HG02870 (cell line): ENCODE data around the gene NUP93.
"Not testable (repeated sequence)": the region's sequence is repeated elsewhere in the genome, so short reads cannot be mapped to it uniquely, and the experiment has no call there.

ENCODE experiments used
- ATAC-seq: cut with Tn5 transposase; IDR thresholded peaks from one replicate; pipeline ENCODE4 v1.9.1; 2021; ENCODE audit warnings: mild to moderate bottlenecking, moderate library complexity; ENCODE audit not compliant: unreplicated experiment

Gene NUP93

DNA sequence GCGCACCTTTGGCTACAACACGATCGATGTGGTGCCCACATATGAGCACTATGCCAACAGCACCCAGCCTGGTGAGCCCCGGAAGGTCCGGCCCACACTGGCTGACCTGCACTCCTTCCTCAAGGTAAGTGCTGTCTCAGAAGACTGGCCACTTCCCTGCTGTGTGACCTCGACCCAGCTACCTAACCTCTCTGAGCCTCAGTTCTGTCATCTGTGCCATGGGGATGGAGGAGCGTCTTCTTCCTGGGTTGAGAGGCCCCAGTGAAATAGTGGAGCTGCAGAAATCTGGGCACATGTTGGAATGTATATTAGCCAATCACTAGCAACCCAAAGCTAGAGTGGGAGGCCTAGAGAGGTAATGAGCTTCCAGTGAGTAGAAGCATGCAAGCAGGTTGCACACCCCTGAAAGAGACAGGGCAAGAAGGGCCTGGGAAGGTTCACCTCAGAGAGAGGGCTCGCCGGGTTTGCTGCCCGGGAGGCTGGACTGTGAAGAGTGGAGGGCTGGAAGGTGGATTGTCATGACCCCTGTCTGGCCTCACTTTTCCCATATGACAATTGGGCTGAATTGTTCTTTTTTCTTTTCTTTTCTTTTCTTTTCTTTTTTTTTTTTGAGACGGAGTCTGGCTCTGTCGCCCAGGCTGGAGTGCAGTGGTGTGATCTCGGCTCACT lies 135.6 kb downstream of the NUP93 start:
- ATAC-seq: no peak

DNA sequence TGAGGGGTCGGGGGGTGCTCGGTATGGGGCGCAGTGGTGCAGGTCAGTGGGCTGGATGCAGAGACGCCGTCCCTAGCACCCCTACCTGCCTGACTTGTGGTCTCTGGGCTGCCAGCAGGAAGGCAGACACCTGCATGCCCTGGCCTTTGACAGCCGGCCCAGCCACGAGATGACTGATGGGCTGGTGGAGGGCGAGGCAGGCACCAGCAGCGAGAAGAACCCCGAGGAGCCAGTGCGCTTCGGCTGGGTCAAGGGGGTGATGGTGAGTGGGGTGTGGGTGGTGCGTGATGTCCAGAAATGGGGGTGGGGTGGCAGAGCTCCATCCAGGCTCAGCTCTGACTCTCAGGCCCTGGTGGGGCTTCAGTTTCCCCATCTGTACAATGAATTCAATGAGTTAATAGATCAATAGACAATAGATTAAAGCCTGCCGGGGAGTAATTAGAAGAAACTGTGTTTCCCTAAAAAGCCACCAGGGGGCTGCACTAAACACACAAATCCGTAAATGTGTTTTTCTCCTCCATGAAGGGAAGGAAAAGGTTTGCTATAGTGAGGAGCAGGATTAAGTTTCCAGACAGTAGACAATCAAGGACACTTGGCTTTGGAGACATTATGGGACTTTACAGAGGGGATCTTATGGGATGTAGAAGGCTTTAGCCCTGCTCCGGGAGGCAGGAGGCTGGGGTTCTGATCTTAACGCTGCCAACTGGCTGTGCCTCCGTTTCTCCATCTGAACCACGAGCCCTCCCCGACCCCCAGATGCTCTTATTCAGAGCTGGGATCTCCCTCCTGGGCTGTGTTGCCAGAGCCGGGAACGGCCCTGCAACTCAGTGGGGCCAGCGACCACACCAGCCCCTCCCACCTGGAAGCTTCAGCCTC lies 137.3 kb downstream of the NUP93 start:
- ATAC-seq: no peak

DNA sequence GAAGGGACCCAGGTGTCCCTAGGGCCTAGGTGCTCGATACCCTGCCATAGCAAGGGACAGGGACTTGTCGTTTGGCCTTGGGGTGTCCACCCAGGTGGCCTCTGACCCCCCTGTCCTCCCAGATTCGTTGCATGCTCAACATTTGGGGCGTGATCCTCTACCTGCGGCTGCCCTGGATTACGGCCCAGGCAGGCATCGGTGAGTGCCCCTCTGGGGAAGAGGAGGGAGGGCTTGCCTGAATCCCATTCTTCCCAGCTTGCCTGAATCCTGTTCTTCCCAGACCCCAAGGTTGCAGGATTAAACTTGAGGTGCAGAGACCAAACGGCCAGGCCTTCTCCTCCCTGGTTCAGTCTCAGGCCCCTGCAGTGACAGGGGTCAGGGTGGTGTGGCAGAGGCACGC lies 138.2 kb downstream of the NUP93 start:
- no peak for ATAC-seq

DNA sequence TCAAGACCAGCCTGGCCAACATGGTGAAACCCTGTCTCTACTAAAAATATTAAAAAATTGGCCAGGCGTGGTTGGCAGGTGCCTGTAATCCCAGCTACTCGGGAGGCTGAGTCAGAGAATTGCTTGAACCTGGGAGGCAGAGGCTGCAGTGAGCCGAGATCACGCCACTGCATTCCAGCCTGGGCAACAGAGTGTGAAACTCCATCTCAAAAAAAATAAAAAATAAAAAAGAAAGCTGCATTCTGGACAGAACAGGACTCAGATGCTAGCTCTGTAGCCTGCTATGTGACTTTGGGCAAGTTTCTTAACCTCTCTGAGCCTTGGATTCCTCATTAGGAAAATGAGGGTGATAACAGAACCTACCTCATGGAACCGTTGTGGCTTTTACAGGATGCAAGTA lies 138.8 kb downstream of the NUP93 start:
- not testable (repeated sequence) for ATAC-seq

DNA sequence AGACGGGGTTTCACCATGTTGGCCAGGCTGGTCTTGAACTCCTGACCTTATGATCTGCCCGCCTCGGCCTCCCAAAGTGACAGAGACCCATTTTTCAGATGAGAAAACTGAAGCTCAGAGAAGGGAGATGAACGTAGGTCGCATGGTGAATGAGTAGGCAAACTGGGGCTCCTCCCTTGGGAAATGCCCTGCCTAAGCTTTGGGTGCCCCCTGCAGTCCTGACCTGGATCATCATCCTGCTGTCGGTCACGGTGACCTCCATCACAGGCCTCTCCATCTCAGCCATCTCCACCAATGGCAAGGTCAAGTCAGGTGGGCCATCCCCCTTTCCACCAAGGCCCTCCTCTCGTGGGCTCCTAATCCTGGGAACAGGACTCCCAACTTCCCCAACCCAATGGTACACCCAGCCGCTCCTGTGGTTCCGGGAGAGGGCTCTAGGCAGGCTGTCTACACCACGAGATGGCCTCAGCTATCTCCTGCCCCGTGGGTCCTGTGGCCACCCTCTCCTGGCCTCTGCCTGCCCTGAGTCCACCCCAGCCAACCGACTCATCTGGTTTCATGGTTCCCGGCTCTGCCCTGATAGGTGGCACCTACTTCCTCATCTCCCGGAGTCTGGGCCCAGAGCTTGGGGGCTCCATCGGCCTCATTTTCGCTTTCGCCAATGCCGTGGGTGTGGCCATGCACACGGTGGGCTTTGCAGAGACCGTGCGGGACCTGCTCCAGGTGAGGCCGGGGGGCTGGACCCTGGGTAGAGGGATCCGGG lies 139.8 kb downstream of the NUP93 start:
- ATAC-seq: no peak

DNA sequence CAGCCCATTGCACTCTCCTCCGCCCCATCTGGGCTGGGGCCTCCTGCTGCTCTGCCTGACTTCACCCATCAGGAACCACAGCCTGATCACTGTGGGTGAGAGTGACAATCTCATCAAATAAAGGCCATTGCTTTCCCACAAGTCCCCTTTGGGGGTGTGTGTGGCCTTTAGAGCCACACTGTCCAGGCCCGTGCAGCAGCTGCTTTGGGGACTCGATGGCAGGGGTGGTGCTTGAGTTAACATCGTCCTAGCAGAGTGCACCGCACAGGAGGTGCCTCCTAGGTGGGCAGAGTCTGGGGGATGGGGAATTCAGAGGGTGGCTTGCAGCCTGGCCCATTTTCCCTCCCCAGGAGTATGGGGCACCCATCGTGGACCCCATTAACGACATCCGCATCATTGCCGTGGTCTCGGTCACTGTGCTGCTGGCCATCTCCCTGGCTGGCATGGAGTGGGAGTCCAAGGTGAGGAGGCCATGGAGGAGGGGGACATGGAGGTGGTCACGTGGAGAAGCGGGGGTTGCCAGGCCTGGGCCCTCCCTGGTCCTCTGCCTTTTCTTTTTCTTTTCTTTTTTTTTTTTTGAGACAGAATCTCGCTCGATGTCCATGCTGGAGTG lies 140.5 kb downstream of the NUP93 start:
- ATAC-seq: no peak

DNA sequence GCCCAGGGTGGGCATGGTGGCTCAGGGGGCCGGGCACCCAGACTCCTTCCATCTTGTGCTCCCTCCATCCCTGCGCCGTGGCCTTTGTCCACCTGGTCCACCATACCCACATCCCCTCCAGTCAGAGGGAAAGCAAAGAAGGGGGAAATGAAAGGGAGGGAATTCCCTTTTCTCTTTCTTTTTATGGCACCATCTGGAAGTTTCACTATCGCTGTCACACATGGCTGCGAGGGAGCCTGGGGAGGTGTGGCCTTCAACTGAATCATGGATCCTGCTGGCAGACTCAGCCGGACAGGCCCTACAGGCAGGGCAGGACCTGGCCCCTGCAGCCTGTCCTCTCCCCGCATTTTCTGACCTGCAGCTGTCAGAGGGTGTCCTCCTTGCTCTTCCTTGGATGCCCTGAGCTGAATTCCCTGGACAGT lies 141.3 kb downstream of the NUP93 start:
- ATAC-seq: peak; percentile 52

DNA sequence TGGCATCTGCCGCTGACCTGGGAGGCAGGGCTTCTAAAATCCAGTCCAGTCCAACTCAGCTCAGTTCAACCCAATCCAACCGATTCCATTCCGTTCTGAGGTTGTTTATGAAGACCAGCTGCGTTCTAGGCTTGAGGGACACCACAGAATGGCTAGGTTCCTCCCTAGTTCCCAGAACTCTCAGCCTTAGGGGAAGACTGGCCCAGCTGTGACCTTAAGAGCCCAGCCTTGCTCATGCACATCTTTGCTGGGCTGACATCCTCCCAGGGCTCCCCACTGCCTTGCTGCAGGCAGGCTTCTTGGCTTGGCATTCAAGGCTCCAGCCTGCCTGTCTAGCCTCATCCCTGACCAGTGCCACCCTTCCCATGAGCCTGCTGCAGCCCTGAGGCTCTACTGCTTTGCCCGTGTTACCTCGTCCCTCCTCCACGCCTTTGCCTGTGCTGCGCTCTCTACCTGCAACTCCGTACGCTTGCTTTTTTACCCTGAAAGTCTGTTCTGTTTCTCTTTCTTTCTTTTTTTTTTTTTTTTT lies 143.0 kb downstream of the NUP93 start:
- ATAC-seq: no peak

DNA sequence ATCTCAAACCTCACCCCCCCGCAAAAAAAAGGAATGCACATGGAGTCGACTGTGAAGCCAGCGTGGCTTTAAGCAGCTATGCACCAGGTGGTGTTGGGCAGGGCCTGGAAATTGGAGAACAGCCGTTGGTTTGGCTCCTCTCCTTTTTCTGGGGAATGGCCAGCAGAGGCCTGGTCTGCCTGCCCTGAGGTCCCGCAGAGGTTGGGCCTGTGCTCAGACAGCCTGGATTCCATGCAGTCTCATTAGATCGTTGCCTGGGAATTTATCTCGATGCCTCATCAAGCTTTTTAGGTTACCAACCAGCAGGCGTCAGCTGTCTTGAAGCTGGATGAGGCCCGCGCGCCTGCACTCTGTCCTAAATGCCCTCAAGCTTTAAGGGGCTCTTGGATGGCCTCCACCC lies 144.9 kb downstream of the NUP93 start:
- ATAC-seq: no peak

DNA sequence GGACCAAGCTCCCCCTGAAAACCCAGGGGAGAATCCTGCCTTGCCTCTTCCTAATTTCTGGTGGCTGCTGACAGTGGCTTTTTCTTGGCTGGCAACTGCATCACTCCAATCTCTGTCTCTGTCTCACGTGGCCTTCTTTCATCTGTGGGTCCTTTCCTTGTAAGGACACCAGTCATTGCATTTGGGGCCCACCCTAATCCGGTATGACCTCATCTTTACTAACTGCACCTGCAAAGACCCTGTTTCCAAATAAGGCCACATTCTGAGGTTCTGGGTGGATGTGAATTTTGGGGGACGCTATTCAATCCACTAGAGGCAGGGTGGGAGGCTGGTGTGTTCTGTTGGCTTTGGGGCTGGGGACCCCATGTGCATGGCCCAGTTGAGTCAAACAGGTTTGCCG lies 146.1 kb downstream of the NUP93 start:
- no peak for ATAC-seq

DNA sequence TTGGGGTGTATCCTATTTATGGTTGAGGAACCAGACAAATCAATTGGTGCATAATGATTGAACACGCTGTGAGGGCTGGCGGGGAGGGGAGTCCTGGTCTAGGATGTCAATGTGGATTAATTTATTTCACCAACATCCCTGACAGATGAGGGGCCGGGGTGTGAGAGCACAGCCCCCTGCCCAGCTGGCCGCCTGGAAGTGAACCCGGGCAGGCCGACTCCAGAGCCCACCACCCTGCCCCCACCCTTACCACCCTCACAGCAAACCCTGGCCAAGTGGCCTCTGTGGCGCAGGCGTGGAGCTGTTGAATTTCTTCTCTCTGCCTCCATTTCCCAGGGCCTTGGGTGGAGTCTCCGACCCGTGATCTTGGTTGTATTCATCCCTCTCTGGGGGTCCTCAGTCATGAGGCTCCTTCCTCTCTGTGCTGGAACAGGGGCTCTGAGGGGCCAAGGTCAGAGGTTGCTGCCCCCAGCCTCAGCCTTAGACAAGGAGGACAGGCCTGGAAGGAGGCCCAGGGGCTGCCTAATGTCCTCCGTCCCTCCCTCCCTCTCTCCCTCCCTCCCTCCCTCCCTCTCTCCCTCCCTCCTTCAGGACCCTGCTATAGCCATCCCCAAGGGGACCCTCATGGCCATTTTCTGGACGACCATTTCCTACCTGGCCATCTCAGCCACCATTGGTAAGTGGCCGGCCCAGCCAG lies 147.7 kb downstream of the NUP93 start:
- no peak for ATAC-seq

DNA sequence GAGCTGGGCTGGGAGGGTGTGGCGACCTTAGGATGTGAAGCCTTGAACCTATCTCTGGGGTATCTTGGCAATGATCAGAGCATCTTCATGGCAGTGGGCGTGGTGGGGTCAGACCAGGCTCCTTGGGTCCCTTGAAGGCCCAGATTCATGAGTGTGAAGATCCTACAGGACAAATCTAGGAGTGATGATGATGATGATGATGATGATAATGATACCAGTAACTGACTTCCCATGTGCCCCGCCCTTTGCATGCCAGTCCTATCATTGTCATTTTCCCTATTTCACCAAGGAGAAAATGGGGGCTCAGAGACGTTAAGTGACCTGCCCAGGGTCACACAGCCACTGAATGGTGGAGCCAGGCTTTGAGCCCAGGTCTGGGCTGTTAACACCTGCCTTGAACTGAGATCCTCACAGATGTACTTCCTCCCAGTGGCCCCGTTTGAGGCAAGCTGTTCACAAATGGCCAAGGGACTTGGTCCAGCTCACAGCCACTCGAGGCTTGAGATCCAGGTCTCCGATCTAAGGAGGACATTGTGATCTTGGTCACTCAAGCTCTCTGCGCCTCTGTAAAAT lies 148.4 kb downstream of the NUP93 start:
- no peak for ATAC-seq

DNA sequence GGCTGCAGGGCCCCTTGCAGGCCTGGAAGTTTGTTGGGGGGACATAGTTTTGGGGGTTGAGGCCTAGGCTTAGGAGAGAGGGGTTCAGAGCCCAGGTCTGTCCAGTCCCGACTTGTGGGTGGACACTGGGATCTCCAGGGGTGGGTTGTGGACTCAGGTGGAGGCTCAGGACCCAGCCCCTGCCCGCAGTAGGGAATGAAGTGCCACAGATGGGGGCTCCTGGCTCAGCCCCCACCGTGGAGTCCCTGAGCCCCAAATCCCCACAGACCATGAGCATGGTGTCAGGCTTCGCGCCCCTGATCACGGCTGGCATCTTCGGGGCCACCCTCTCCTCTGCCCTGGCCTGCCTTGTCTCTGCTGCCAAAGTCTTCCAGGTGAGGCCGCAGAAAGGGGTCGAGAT lies 149.3 kb downstream of the NUP93 start:
- ATAC-seq: no peak

DNA sequence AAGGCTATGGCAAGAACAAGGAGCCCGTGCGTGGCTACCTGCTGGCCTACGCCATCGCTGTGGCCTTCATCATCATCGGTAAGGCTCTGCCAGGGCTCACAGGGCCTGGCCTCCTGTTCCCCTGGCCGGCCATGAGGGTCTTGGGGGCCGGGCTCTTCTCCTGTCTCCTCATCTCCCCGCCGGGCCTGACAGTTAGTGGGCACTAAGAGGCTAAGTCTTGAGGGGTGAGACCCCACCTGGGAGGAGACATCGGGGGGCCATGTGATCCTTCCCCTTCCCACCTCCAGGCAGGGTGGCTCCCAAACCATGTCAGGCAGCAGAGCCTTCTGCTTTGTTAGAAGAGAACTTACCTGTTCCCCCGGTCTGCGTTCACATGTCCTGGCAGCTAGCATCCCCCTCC lies 150.2 kb downstream of the NUP93 start:
- no peak for ATAC-seq

DNA sequence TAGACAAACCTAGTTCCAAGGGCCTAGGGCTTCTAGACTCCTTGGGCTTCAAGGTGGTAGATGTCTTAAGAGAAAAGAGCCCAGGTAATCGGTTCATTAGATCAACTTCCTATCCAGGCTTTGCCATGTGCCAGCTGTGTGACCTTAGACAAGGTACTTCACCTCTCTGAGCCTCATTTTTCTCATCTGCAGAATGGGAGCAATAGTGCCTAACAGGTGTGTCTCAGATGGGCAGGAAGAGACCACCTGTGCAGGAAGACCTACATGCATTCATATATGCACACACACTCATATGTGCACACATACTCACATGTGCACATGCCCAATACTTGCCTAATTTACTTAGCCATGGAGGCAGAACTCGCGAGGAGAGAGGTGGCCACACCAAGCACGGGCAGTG lies 150.8 kb downstream of the NUP93 start:
- no peak for ATAC-seq

DNA sequence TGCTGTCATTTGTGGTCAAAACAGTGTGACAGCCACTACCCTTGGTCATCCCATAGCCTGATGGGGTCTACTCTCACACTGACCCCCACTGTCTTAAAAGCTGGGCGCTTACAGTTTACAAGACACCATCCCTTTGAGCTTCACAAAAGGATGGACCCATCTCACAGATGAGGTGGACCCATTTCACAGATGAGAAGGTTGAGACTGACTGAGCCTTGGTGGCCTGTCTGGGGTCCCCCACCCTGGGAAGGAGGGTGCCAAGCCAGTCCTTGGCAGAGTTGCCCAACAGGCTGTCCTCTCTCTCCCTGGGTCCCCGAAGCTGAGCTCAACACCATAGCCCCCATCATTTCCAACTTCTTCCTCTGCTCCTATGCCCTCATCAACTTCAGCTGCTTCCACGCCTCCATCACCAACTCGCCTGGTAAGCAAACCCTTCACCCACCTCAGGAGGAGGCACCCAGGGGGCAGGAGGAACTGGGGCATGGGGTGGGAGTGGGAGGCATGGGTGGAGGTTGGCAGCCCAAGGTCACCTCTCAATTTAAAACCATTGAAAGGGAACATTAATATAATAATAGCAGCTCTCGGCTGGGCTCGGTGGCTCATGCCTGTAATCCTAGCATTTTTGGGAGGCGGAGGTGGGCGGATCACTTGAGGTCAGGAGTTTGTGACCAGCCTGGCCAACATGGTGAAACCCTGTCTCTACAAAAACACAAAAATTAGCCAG lies 152.3 kb downstream of the NUP93 start:
- no peak for ATAC-seq

DNA sequence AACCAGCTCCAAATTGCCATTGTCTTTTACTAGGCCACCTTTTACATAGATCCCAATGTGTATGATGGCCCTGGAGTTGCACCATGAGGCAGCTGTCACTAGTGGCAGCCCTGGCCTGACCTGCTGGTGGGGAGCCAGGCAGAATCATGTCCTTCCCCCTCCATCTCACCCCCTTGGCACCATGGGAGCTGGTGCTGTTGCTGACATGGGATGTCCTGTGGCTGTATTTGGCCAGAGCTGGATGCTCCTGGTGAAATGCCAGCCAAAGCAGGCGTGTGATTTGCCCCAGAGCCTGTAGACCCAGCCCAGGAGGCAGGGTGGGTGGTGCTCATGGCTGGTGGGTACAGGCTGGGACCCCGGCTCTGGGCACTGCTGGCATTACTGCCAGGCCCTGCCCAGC lies 153.7 kb downstream of the NUP93 start:
- ATAC-seq: no peak

DNA sequence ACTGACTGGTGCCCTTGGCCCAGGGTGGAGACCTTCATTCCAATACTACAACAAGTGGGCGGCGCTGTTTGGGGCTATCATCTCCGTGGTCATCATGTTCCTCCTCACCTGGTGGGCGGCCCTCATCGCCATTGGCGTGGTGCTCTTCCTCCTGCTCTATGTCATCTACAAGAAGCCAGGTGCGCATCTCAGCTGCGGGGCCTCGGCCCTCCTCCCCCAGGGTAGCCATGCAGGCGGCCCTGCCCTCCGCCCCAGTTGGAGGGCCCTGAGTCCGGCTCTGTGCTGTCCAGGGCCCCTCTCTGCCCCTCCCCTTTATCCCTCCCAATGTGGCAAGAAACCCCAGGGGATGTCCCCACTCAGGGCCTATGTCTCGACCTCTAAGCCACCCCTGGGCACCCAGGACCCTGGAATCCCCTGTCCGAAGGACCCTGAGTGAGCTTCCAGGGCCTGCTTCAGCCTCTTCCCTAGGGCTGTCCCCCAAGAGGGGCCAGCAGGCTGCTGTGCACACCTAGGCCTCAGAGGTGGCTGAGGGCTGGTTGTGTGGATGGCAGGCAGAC lies 154.2 kb downstream of the NUP93 start:
- ATAC-seq: no peak

DNA sequence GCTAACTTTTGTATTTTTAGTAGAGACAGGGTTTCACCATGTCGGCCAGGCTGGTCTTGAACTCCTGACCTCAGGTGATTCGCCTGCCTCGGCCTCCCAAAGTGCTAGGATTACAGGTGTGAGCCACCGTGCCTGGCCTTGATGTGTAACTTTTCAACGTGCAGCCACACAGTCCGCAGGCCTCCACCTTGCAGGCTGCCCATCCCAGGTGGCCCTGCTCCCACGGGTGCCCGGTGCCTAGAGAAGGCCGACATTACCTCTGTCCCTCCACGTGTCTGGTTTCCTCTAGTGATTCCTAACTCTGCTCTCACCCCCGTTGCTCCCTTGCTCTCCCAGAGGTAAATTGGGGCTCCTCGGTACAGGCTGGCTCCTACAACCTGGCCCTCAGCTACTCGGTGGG lies 155.0 kb downstream of the NUP93 start:
- not testable (repeated sequence) for ATAC-seq
